Measurements from ENCODE around the gene CBLN3. TPM values are rescaled to one million over a fixed set of nuclear protein-coding genes. Genes with fewer than 3 reads are reported as not detected.

CBLN3 gene
- total RNA-seq, 1 experiment from 2014 or later: 2.0 TPM

DNA sequence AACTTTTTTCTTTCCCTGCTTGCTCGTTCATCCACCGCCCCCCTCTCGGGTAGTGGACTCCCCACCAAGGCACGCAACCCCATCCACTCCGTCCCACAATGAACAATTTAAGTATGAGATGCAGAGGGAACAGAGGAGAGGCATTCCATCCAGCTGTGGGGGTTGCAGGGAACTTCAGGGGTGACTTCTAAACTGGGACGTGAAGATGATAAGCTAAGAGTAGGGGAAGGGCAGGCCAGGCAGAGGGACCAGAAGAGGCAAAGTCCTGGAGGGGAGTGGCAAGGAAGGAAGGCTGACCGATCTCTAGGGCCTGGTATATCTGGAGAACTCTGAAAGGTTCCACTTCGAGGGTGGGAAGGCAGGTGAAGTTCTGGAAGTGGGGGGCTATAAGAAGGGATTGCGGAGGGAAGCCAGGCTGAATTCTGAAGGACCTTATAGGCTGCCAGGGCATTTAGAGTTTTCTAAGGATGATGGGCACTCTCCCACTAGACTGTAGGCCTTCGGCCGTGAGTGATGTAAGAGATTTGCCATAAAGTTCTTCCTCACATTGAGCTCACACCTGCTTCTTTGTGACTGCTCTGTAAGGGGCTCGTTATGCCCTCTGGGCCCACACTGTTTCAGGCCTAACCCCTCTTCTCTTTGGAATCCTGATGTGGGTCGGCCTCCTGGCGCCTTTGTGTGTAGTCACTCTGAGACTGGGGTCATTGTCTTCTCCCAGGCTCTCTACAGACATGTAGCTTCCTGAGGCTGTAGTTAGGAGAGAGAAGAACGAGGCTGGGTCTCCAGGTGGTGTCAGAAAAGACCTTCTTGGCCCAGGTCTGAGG lies 49.3 kb downstream of the CBLN3 start:
- ChIA-PET POLR2A (no interaction called here), CTCF (interaction anchor here (2.4 kb wide), 1 partner anchor 14 kb away, joined by 7 read pairs; no protein-coding TSS in a partner anchor)

More for the DNA sequence above, 49.3 kb downstream of the CBLN3 start:
- Histone ChIP-seq H3K9ac (ENCODE audit: low read length) (no peak overlapping the region), H3K4me2 (ENCODE audit: low read length) (no peak overlapping the region), H3K79me2 (ENCODE audit: insufficient read depth, low read length) (no peaks in the 10 kb centered on the region), H3K4me3 (replicated peaks in 1 of 2; ENCODE audit: low read depth in 1 of 2, low read length in 2 of 2) (no peak overlapping the region), H3K9me2 (ENCODE audit: insufficient read depth) (no peaks in the 10 kb centered on the region), H2AFZ (ENCODE audit: low read depth, low read length, poor library complexity, severe bottlenecking) (no peak overlapping the region), H3K27me3 (ENCODE audit: insufficient read depth, low read length) (no peaks in the 10 kb centered on the region), H3K36me3 (ENCODE audit: control insufficient read depth in 1 of 2, insufficient read depth in 2 of 2, low read length in 2 of 2) (no peaks in the 10 kb centered on the region), H3K9me3 (ENCODE audit: control insufficient read depth in 1 of 2, insufficient read depth in 1 of 2, low read depth in 1 of 2, low read length in 2 of 2) (no peaks in the 10 kb centered on the region), H3K4me1 (ENCODE audit: control insufficient read depth in 1 of 2, insufficient read depth in 2 of 2, low read length in 2 of 2) (peaks cover 0 to 6% of the 10 kb centered on the region in 2 experiments; a peak in 1 of 4 replicates), H4K20me1 (ENCODE audit: insufficient read depth) (no peaks in the 10 kb centered on the region), H3K27ac (ENCODE audit: low read depth, low read length) (no peak overlapping the region)
- RAD21 ChIA-PET (ENCODE audit: low non-redundant PET in 1 of 2, low total read pairs in 2 of 2, uncharacterized antibody in 2 of 2, unreplicated experiment in 2 of 2): no interaction called here
- no TSS peak for BruUV-seq (replicated peaks)
- DNase-seq (ENCODE audit: low read depth, low spot score) (no peak), ATAC-seq (no peak)
- TF ChIP-seq, protein P1, sequence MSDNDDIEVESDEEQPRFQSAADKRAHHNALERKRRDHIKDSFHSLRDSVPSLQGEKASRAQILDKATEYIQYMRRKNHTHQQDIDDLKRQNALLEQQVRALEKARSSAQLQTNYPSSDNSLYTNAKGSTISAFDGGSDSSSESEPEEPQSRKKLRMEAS (IDR thresholded peaks at IDR 0.05): no peak
- TF ChIP-seq ZNF274 (IDR thresholded peaks at IDR 0.05; ENCODE audit: low read depth, low read length): no peak
- TF ChIP-seq SRF (IDR thresholded peaks at IDR 0.05; ENCODE audit: low read depth): no peak
- TF ChIP-seq, protein P2, sequence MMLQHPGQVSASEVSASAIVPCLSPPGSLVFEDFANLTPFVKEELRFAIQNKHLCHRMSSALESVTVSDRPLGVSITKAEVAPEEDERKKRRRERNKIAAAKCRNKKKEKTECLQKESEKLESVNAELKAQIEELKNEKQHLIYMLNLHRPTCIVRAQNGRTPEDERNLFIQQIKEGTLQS (IDR thresholded peaks at IDR 0.05): no peak
- TF ChIP-seq, protein P3, sequence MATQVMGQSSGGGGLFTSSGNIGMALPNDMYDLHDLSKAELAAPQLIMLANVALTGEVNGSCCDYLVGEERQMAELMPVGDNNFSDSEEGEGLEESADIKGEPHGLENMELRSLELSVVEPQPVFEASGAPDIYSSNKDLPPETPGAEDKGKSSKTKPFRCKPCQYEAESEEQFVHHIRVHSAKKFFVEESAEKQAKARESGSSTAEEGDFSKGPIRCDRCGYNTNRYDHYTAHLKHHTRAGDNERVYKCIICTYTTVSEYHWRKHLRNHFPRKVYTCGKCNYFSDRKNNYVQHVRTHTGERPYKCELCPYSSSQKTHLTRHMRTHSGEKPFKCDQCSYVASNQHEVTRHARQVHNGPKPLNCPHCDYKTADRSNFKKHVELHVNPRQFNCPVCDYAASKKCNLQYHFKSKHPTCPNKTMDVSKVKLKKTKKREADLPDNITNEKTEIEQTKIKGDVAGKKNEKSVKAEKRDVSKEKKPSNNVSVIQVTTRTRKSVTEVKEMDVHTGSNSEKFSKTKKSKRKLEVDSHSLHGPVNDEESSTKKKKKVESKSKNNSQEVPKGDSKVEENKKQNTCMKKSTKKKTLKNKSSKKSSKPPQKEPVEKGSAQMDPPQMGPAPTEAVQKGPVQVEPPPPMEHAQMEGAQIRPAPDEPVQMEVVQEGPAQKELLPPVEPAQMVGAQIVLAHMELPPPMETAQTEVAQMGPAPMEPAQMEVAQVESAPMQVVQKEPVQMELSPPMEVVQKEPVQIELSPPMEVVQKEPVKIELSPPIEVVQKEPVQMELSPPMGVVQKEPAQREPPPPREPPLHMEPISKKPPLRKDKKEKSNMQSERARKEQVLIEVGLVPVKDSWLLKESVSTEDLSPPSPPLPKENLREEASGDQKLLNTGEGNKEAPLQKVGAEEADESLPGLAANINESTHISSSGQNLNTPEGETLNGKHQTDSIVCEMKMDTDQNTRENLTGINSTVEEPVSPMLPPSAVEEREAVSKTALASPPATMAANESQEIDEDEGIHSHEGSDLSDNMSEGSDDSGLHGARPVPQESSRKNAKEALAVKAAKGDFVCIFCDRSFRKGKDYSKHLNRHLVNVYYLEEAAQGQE (IDR thresholded peaks at IDR 0.05; ENCODE audit: low read depth): no peak
- no peak for TF ChIP-seq SP1 (IDR thresholded peaks at IDR 0.05; ENCODE audit: low read depth)
- no peak for TF ChIP-seq ELF1 (IDR thresholded peaks at IDR 0.05; ENCODE audit: borderline replicate concordance, low read depth)
- TF ChIP-seq EZH2phosphoT487 (IDR thresholded peaks at IDR 0.05; ENCODE audit: borderline replicate concordance): no peak
- no peak for TF ChIP-seq ZFX (IDR thresholded peaks at IDR 0.05)
- intact Hi-C loops (cut with micrococcal nuclease): no loop called here
